PC-3 (cell line): ENCODE measurements around the gene KCNQ1.

ENCODE experiments used
- EZH2 ChIP-seq: fragments of 300-600 bp; sonication (generic); IDR thresholded peaks from one replicate; pipeline ENCODE4 v1.6.1; 2017; ENCODE audit warnings: antibody characterized with exemption, mild to moderate bottlenecking, low read length; ENCODE audit not compliant: unreplicated experiment
- TF ChIP-seq, protein P1 (sequence below): fragments of 300-600 bp; sonication (generic); conservative IDR thresholded peaks from 2 replicates; pipeline ENCODE4 v1.5.1; 2017; ENCODE audit warnings: antibody characterized with exemption, low read depth, mild to moderate bottlenecking, low read length

DNA sequence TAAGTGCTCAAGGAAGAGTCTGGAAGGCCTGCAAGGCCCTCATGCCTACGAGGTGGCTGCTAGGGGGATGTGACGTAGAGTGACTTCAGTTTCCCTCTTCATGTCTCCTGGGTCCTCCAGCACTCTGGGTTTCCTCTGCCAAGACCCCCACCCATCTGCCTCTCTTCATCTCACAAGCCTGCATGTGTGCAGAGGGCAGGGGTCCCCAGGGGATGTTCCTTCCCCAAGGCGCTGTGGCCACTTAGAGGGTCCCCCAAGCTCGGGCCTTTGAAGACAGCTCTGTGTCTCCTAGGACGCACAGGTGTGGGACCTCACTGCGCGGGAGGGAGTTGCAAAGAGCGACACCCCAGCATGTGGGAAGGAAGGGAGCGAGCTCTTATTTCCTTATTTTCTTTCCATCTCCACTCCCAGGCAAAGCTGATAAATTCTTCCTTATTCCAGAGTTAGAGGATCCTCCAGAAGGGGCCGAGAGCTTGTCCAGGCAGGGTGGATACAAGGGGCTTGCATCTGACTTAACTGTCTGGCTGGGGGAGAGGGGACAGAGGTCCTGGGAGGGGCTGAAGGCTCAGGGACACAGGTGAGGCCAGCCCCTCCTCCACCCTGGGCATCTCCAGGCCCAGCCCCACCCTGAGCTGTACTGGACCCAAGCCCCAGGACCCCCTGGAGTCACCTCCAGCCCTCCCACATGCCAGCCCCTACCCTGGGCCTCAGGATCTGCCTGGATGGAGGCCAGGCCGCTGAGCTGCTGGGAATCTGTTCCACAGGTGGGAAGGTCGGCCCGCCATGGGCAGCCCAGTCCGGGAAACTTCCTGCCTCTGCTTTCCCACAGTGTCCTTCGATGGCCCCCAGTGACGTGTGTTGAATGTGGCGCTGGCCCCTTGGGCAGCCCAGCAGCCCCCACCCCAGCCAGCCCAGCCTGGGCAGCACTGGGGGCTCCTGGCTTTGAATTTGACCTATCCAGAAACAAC, 314.7 kb downstream of the KCNQ1 start:
- TF ChIP-seq, protein P1, sequence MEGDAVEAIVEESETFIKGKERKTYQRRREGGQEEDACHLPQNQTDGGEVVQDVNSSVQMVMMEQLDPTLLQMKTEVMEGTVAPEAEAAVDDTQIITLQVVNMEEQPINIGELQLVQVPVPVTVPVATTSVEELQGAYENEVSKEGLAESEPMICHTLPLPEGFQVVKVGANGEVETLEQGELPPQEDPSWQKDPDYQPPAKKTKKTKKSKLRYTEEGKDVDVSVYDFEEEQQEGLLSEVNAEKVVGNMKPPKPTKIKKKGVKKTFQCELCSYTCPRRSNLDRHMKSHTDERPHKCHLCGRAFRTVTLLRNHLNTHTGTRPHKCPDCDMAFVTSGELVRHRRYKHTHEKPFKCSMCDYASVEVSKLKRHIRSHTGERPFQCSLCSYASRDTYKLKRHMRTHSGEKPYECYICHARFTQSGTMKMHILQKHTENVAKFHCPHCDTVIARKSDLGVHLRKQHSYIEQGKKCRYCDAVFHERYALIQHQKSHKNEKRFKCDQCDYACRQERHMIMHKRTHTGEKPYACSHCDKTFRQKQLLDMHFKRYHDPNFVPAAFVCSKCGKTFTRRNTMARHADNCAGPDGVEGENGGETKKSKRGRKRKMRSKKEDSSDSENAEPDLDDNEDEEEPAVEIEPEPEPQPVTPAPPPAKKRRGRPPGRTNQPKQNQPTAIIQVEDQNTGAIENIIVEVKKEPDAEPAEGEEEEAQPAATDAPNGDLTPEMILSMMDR, result no peak
- TF ChIP-seq EZH2, result no peak
